Mucosa of rectum (tissue), 2 donors: Measurements from ENCODE around the gene CCDC57.

Experiments used
- H3K27ac ChIP-seq, 2 donors: one replicate each; pipeline ENCODE4 v1.7.0; 2013; ENCODE audit warnings: inconsistent platforms in 2 of 2, low read depth in 2 of 2, low read length in 2 of 2
- H3K27me3 ChIP-seq, 2 donors: one replicate each; pipeline ENCODE4 v1.7.0; 2013; ENCODE audit warnings: low read length in 2 of 2; ENCODE audit not compliant: control insufficient read depth in 2 of 2, insufficient read depth in 2 of 2
- H3K36me3 ChIP-seq, 2 donors: one replicate each; pipeline ENCODE4 v1.7.0; 2013; ENCODE audit warnings: low read length in 2 of 2; ENCODE audit not compliant: control insufficient read depth in 2 of 2, insufficient read depth in 2 of 2
- H3K4me1 ChIP-seq, 2 donors: one replicate each; pipeline ENCODE4 v1.7.0; 2013; ENCODE audit warnings: low read length in 2 of 2, mild to moderate bottlenecking in 1 of 2; ENCODE audit not compliant: control insufficient read depth in 2 of 2, insufficient read depth in 2 of 2
- H3K4me3 ChIP-seq, 2 donors: one replicate each; pipeline ENCODE4 v1.7.0; 2013; ENCODE audit warnings: low read length in 2 of 2
- H3K9ac ChIP-seq, 2 donors: one replicate each; pipeline ENCODE4 v1.7.0; 2013; ENCODE audit warnings: low read length in 2 of 2, low read depth in 1 of 2, mild to moderate bottlenecking in 1 of 2
- H3K9me3 ChIP-seq, 2 donors: one replicate each; pipeline ENCODE4 v1.7.0; 2013; ENCODE audit warnings: low read length in 2 of 2; ENCODE audit not compliant: control insufficient read depth in 2 of 2
- donor health status: healthy.
- donor health status: Normal muscosa, but diverticular disease.

The CCDC57 gene

DNA sequence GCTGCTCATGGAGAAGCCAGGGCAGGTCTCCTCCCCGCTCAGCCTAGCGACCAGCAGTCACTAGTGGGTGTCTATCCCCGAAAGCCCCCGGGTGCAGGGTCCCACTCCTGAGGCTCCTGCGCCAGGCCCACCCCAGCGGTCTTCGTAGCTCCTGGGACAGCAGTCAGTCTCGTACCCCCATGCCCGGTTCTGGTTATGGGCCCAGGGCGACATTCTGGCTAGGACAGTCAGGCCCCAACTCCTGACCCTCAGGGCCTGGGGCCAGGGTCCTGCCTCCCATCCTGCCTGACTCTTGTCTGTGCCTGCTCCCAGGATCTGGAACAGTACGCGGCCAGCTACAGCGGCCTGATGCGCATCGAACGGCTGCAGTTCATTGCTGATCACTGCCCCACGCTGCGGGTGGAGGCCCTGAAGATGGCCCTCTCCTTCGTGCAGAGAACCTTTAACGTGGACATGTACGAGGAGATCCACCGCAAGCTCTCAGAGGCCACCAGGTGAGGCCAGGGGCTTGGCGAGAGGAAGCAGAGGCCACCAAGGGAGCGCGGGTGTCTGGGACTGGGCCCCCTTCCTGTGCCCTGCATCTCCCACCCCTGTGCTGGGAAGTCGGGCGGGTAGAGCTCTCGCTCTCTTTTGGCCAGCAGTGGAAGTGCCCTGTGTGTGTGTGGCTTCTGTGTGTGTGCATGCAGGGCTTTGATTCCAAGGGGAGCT is 158.9 kb downstream of the CCDC57 start:
- peaks cover 29 to 40% of the 10 kb centered on the region in 2 donors for H3K36me3 ChIP-seq
- peaks cover 14 to 20% of the 10 kb centered on the region in 2 donors for H3K4me1 ChIP-seq
- H3K9me3 ChIP-seq: no peaks in the 10 kb centered on the region
- no peaks in the 10 kb centered on the region for H3K27me3 ChIP-seq
- H3K9ac ChIP-seq: no peak overlapping the region
- H3K4me3 ChIP-seq: no peak overlapping the region
- no peak overlapping the region for H3K27ac ChIP-seq

DNA sequence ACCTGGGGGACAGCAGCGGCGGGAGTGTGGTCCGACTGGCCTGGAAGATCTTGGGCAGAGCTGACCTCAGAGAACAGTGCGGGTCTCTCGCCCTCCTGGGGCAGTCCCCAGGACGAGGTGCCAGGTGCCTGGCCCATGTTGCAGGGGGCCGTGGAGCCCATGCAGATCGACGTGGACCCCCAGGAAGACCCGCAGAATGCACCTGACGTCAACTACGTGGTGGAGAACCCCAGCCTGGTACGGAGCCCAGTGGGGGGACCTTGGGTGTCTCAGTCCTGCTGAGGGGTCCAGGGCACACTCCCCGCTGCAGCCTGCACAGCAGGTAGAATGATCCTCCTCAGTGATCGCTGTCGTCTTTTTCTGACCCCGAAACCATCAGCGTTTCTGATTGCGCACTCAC is 159.5 kb downstream of the CCDC57 start:
- no peaks in the 10 kb centered on the region for H3K9me3 ChIP-seq
- H3K4me1 ChIP-seq: peaks cover 14 to 20% of the 10 kb centered on the region in 2 donors
- no peak overlapping the region for H3K9ac ChIP-seq
- peak overlapping the region in 1 of 2 donors; percentile 85 for H3K4me3 ChIP-seq
- peaks cover 28 to 35% of the 10 kb centered on the region in 2 donors for H3K36me3 ChIP-seq
- no peak overlapping the region for H3K27ac ChIP-seq
- no peaks in the 10 kb centered on the region for H3K27me3 ChIP-seq

DNA sequence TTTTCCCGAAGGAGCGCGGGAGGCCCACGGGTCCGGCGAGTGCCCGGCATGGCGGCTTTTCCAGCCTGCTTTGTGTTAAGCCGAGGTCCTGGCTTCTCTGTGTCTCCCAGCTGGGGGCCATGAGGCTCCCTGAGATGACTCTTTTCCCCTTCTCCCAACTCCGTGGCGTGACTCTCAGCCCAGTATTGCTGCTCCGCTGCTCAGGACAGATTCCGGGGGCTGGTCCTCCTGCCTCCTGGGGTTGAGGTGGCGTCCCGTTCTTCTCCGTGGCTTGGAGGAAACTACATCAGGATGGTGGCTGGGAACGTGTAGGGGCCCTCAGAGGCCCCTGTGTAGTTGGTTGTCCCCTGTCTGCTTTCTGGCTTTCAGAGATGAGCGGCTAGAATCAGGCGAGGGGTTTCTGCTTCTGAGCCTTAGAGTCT is 160.0 kb downstream of the CCDC57 start:
- Histone ChIP-seq H3K4me1 (peaks cover 14 to 20% of the 10 kb centered on the region in 2 donors), H3K36me3 (peaks cover 25 to 31% of the 10 kb centered on the region in 2 donors), H3K27ac (no peak overlapping the region)

GRCh38 chr17:82051776-82052637 is 160.6 kb downstream of the CCDC57 start, which contains the start of the genes GPS1 and RFNG:
Gene GPS1, plus strand, starts transcription at chr17:82051898. Its CDS starts 34 bp downstream, at chr17:82051932.
Gene RFNG, minus strand, starts transcription at chr17:82051811. Its CDS starts 45 bp downstream, at chr17:82051766.
- Histone ChIP-seq H3K4me1 (peaks cover 14 to 20% of the 10 kb centered on the region in 2 donors), H3K27ac (no peak within 1 kb of the TSS)

More for the DNA sequence above, 160.0 kb downstream of the CCDC57 start:
- Histone ChIP-seq H3K4me3 (peak overlapping the region; percentile 85), H3K9ac (peak overlapping the region; percentile 66 to 72), H3K27me3 (no peaks in the 10 kb centered on the region), H3K9me3 (no peaks in the 10 kb centered on the region)

More at GRCh38 chr17:82051776-82052637, 160.6 kb downstream of the CCDC57 start, which contains the start of the genes GPS1 and RFNG:
- H3K36me3 ChIP-seq: peaks cover 30% of the 10 kb centered on the region in 2 donors
- H3K9ac ChIP-seq: peak within 1 kb of the TSS; percentile 66 to 72
- H3K9me3 ChIP-seq: no peaks in the 10 kb centered on the region
- peak within 1 kb of the TSS; percentile 85 for H3K4me3 ChIP-seq
- no peaks in the 10 kb centered on the region for H3K27me3 ChIP-seq
